ENCODE results near the gene ID1. TPM values are rescaled to one million over a fixed set of nuclear protein-coding genes. Genes with fewer than 3 reads are reported as not detected.
A peak's percentile ranks its signal among the peaks of the same experiment; 100 is the strongest.

Gene ID1
- total and polyA plus RNA-seq, 2 of the 13 experiments (the other 11 are each of a cell fraction or from before 2014, with no cell fraction given): 320 to 419 TPM

GRCh38 chr20:31568773-31569162 lies 36.3 kb upstream of the ID1 start:
- in situ Hi-C loops (cut with HindIII; ENCODE audit: extremely low pct_ligation_motif_present, low pct_unique_long_range_greater_than_20kb) (loop anchor here (10.0 kb wide), 1 partner anchor 156 kb away; the partner anchor contains the start of gene BCL2L1), intact Hi-C loops (cut with micrococcal nuclease; ENCODE audit: unreplicated experiment) (loop anchor here (1.0 kb wide), 3 partner anchors 8 to 44 kb away; no protein-coding TSS in a partner anchor)
- Histone ChIP-seq H3K4me2 (ENCODE audit: low read depth, low read length) (no peak overlapping the region), H3K27me3 (ENCODE audit: control insufficient read depth in 1 of 2, insufficient read depth in 2 of 2, low read length in 2 of 2) (no peaks in the 10 kb centered on the region; a peak in 1 of 5 replicates), H3K27ac (ENCODE audit: extremely low read length, insufficient read depth, low read length) (peak overlapping the region; percentile 57), H3K9ac (ENCODE audit: insufficient read depth, low read depth, low read length) (no peak overlapping the region), H3K36me3 (replicated peaks in 1 of 2; ENCODE audit: control insufficient read depth in 1 of 2, insufficient read depth in 2 of 2, low read length in 2 of 2) (peaks cover 33 to 39% of the 10 kb centered on the region in 2 experiments), H3K4me3 (replicated peaks in 1 of 3; ENCODE audit: insufficient read depth in 1 of 3, low read depth in 2 of 3, low read length in 3 of 3) (no peak overlapping the region), H2AFZ (ENCODE audit: low read length) (no peak overlapping the region), H3K4me1 (ENCODE audit: insufficient read depth, low read length) (peaks cover 49% of the 10 kb centered on the region), H3K9me3 (ENCODE audit: low read length) (no peaks in the 10 kb centered on the region), H4K20me1 (ENCODE audit: insufficient read depth, low read length) (no peaks in the 10 kb centered on the region), H3K79me2 (ENCODE audit: insufficient read depth, low read length) (peaks cover 9% of the 10 kb centered on the region)
- FAIRE-seq (no peak), DNase-seq (ENCODE audit: low spot score) (no peak), ATAC-seq (no peak; the same call in 2 of the 3 replicates)
- WGBS (ENCODE audit: low lambda C conversion rate): 92% methylated on average over 5 of the region's 5 CpGs
- POLR2A ChIA-PET: interaction anchor here (0.7 to 16.4 kb wide), 9 partner anchors 9 to 158 kb away, joined by 3 to 1427 read pairs (median 7); partner anchors contain the start of gene ID1
- CTCF ChIA-PET (ENCODE audit: low intra/inter-chr PET ratio, low total read pairs): interaction anchor here (1.0 to 7.7 kb wide), 5 partner anchors 8 to 51 kb away, joined by 4 to 335 read pairs (median 11); no protein-coding TSS in a partner anchor
- BruUV-seq (replicated peaks): no TSS peak
- TF ChIP-seq LBX2 (CRISPR knock-in tag; IDR thresholded peaks at IDR 0.05; ENCODE audit: borderline replicate concordance) (0 out of 2 replicates have a peak, but pooled peaks have one; percentile 18), REL (CRISPR knock-in tag; conservative IDR thresholded peaks at IDR 0.05) (no peak), ZC3H13 (CRISPR knock-in tag; IDR thresholded peaks at IDR 0.05) (peak; percentile 42; the same call in 1 of the 2 replicates), NR2F1 (CRISPR knock-in tag; IDR thresholded peaks at IDR 0.05) (no peak), MTA1 (CRISPR knock-in tag; IDR thresholded peaks at IDR 0.05; ENCODE audit: borderline replicate concordance) (0 out of 2 replicates have a peak, but pooled peaks have one; percentile 12), ZNF776 (CRISPR knock-in tag; IDR thresholded peaks at IDR 0.05) (0 out of 2 replicates have a peak, but pooled peaks have one; percentile 40), KDM1A (CRISPR knock-in tag; IDR thresholded peaks at IDR 0.05) (0 out of 2 replicates have a peak, but pooled peaks have one; percentile 7), CENPT (CRISPR knock-in tag; IDR thresholded peaks at IDR 0.05; ENCODE audit: low read depth) (no peak), ZBTB33 (CRISPR knock-in tag; IDR thresholded peaks at IDR 0.05) (peak; percentile 86), PBX2 (CRISPR knock-in tag; IDR thresholded peaks at IDR 0.05) (0 out of 2 replicates have a peak, but pooled peaks have one; percentile 16), BHLHE40 (IDR thresholded peaks at IDR 0.05; ENCODE audit: low read length) (peak; percentile 5; the same call in 1 of the 2 replicates), KDM2A (CRISPR knock-in tag; IDR thresholded peaks at IDR 0.05; ENCODE audit: borderline replicate concordance, low read depth) (peak; percentile 12; the same call in 1 of the 2 replicates), ZNF333 (CRISPR knock-in tag; IDR thresholded peaks at IDR 0.05; ENCODE audit: borderline replicate concordance) (peak; percentile 25; the same call in 1 of the 2 replicates), RORA (CRISPR knock-in tag; IDR thresholded peaks at IDR 0.05) (no peak), ZNF136 (CRISPR knock-in tag; IDR thresholded peaks at IDR 0.05; ENCODE audit: low read depth) (0 out of 2 replicates have a peak, but pooled peaks have one; percentile 1), POLR2G (IDR thresholded peaks at IDR 0.05; ENCODE audit: low read depth, low read length) (peak; percentile 9; the same call in 1 of the 2 replicates), ZFP82 (CRISPR knock-in tag; IDR thresholded peaks at IDR 0.05; ENCODE audit: borderline replicate concordance) (peak; percentile 26; the same call in 1 of the 2 replicates), KLF15 (CRISPR knock-in tag; IDR thresholded peaks at IDR 0.05; ENCODE audit: borderline replicate concordance) (no peak), SMYD3 (CRISPR knock-in tag; IDR thresholded peaks at IDR 0.05) (no peak), RBM22 (optimal IDR thresholded peaks at IDR 0.05; ENCODE audit: low read length) (peak; percentile 98), ISL2 (CRISPR knock-in tag; IDR thresholded peaks at IDR 0.05) (no peak), JUND (CRISPR knock-in tag; IDR thresholded peaks at IDR 0.05) (peak; percentile 40; the same call in 1 of the 2 replicates)

Data from HepG2 (cell line).